Transverse colon (tissue), 3 donors: ENCODE results near the gene JPH2.

ENCODE experiments used
- EP300 ChIP-seq: sonication (generic); formaldehyde crosslinking; IDR thresholded peaks from one replicate; pipeline ENCODE4 v1.6.1; 2017; ENCODE audit warnings: antibody characterized with exemption, low read depth
- TF ChIP-seq, protein P1 (sequence below), 5 experiments: fragments of 200-600 bp in 3 of 5; fragments of 450-650 bp in 2 of 5; sonication (generic) in 3 of 5; IDR thresholded peaks; 1 replicate in 2 of 5; 2 replicates in 3 of 5; pipeline ENCODE4 v1.5.1; 2016 to 2017; ENCODE audit warnings: antibody characterized with exemption in 5 of 5, inconsistent platforms in 3 of 5, mild to moderate bottlenecking in 2 of 5, moderate library complexity in 1 of 5

DNA sequence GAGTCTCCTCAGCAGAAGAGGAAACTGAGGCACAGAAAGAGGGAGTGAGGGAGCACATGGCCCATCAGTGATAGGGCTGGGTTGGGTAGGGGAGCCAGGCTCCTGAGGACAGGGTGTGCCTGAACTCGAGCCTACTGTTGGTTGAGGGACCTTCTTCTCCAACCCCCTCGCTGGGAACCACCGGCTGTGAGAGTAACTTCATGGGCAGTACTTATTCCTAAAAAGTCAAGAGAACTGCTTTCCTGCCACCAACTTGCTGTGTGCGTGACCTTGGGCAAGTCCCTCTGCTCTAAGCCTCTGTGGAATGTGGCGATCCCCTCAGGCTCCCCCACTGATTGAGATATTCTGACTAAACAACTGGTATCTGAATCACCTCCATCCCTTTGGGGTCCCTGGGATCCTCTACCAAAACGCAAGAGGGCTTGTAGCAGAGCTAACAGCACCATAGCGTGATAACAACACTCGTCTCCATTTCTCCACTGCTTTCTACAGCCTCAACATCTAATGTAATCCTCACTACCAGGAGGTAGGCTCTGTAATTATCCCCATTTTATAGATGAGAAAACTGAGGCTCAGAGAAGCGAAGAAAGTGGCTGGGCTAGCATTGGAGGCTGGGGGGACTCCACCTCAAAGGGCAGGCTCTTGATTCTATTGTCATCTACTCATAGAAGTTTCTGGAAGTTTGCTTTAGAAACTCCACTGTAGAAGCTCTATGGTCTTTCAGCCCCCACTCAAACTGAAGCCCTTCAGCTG lies 76.0 kb downstream of the JPH2 start:
- TF ChIP-seq EP300 = no peak
- TF ChIP-seq, protein P1, sequence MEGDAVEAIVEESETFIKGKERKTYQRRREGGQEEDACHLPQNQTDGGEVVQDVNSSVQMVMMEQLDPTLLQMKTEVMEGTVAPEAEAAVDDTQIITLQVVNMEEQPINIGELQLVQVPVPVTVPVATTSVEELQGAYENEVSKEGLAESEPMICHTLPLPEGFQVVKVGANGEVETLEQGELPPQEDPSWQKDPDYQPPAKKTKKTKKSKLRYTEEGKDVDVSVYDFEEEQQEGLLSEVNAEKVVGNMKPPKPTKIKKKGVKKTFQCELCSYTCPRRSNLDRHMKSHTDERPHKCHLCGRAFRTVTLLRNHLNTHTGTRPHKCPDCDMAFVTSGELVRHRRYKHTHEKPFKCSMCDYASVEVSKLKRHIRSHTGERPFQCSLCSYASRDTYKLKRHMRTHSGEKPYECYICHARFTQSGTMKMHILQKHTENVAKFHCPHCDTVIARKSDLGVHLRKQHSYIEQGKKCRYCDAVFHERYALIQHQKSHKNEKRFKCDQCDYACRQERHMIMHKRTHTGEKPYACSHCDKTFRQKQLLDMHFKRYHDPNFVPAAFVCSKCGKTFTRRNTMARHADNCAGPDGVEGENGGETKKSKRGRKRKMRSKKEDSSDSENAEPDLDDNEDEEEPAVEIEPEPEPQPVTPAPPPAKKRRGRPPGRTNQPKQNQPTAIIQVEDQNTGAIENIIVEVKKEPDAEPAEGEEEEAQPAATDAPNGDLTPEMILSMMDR (IDR thresholded peaks at IDR 0.05) = no peak
